Left ventricle myocardium superior (tissue), 1 donor: ENCODE measurements around the gene CRTC2. TPM values are rescaled to one million over a fixed set of nuclear protein-coding genes. Genes with fewer than 3 reads are reported as not detected.

Experiments
- ATAC-seq: fragments of 200-7000 bp; cut with Tn5 transposase; one replicate; pipeline ENCODE4 v1.9.1; 2020; ENCODE audit warnings: mild to moderate bottlenecking, moderate library complexity
- DNase-seq: peaks from one replicate; pipeline ENCODE4 v3.0.0-alpha.2; 2020
- intact Hi-C: fragments of 100-400 bp; cut with micrococcal nuclease; formaldehyde crosslinking; loops from one replicate; pipeline ENCODE4 v1.11.0; 2022
- total RNA-seq: library from RNA; stranded (reverse); fragmentation: NEBNext Ultra II Directional; extraction: Animal tissue kit (Norgen Biotek cat#: 25700); gene quantifications from one replicate; pipeline ENCODE4 v1.2.1, GENCODE V29; 2021
- donor health status: DM: no; HTN: yes; CAD: no; lungs with severe emphysema.

Gene CRTC2
- total RNA-seq, 1 donor from 2014 or later, result 21.2 TPM

GRCh38 chr1:153936011-153936802 lies 22.2 kb downstream of the CRTC2 start:
- DNase-seq, result no peak
- intact Hi-C loops, result no loop called here
- no peak for ATAC-seq

- intact Hi-C loops, result no loop called here
- DNase-seq, result no peak
- no peak for ATAC-seq
These were observed 23.7 kb downstream of the CRTC2 start for GRCh38 chr1:153934746-153935145.

GRCh38 chr1:153933955-153934354 lies 24.5 kb downstream of the CRTC2 start:
- DNase-seq (no peak), ATAC-seq (no peak)
- intact Hi-C loops, result no loop called here

GRCh38 chr1:153933430-153933829 lies 25.0 kb downstream of the CRTC2 start:
- ATAC-seq (no peak), DNase-seq (no peak)
- intact Hi-C loops, result no loop called here

- no peak for DNase-seq
- intact Hi-C loops, result no loop called here
- ATAC-seq, result no peak
These were observed 26.0 kb downstream of the CRTC2 start for GRCh38 chr1:153932156-153933131.

- intact Hi-C loops, result loop anchor here (10.0 kb wide), 1 partner anchor 105 kb away; no protein-coding TSS in a partner anchor
- ATAC-seq (no peak), DNase-seq (no peak)
These were observed 28.1 kb downstream of the CRTC2 start for GRCh38 chr1:153929981-153930948.

- ATAC-seq (no peak), DNase-seq (no peak)
- intact Hi-C loops, result loop anchor here (10.0 kb wide), 1 partner anchor 105 kb away; no protein-coding TSS in a partner anchor
These were observed 29.0 kb downstream of the CRTC2 start for GRCh38 chr1:153929426-153929825.

- no peak for DNase-seq
- intact Hi-C loops, result loop anchor here (10.0 kb wide), 1 partner anchor 104 kb away; no protein-coding TSS in a partner anchor
- ATAC-seq, result no peak
These were observed 29.5 kb downstream of the CRTC2 start for GRCh38 chr1:153928791-153929341.

GRCh38 chr1:153928245-153928644 lies 30.2 kb downstream of the CRTC2 start:
- intact Hi-C loops, result loop anchor here (10.0 kb wide), 1 partner anchor 103 kb away; no protein-coding TSS in a partner anchor
- DNase-seq, result no peak
- no peak for ATAC-seq

- no peak for ATAC-seq
- no peak for DNase-seq
- intact Hi-C loops, result loop anchor here (10.0 kb wide), 1 partner anchor 102 kb away; no protein-coding TSS in a partner anchor
These were observed 32.0 kb downstream of the CRTC2 start for GRCh38 chr1:153926405-153926804.

- DNase-seq, result peak; percentile 100
- intact Hi-C loops, result loop anchor here (10.0 kb wide), 1 partner anchor 98 kb away; no protein-coding TSS in a partner anchor
- ATAC-seq, result peak; percentile 98
These were observed 35.2 kb downstream of the CRTC2 start, which contains the start of gene GATAD2B for GRCh38 chr1:153922972-153923925. Gene GATAD2B, minus strand, starts transcription at chr1:153922972. Its CDS starts 94,625 bp downstream, at chr1:153828347.

GRCh38 chr1:153922076-153922971 lies 36.1 kb downstream of the CRTC2 start:
- intact Hi-C loops, result loop anchor here (10.0 kb wide), 1 partner anchor 98 kb away; no protein-coding TSS in a partner anchor
- DNase-seq, result no peak
- ATAC-seq, result peak; percentile 45

- DNase-seq, result no peak
- intact Hi-C loops, result loop anchor here (10.0 kb wide), 1 partner anchor 97 kb away; no protein-coding TSS in a partner anchor
- ATAC-seq, result no peak
These were observed 36.7 kb downstream of the CRTC2 start for GRCh38 chr1:153921803-153922075.

- DNase-seq (no peak), ATAC-seq (no peak)
- intact Hi-C loops, result loop anchor here (10.0 kb wide), 1 partner anchor 96 kb away; no protein-coding TSS in a partner anchor
These were observed 37.2 kb downstream of the CRTC2 start for GRCh38 chr1:153921080-153921802.
